PFSK-1 (cell line): ENCODE measurements around the gene DDT.
"Not testable (repeated sequence)": the region's sequence is repeated elsewhere in the genome, so short reads cannot be mapped to it uniquely, and the experiment has no call there.

Experiments used
- FOXP2 ChIP-seq: optimal IDR thresholded peaks from 2 replicates; pipeline ENCODE3; 2011; ENCODE audit warnings: borderline replicate concordance, control low read depth, inconsistent platforms; ENCODE audit not compliant: insufficient read depth; ENCODE audit errors: extremely low read length, extremely low read depth
- POLR2AphosphoS5 ChIP-seq: IDR thresholded peaks from 2 replicates; pipeline ENCODE4 v1.6.1; 2012; ENCODE audit warnings: low read depth, mild to moderate bottlenecking, control low read depth, low read length, moderate library complexity
- SIN3A ChIP-seq: IDR thresholded peaks from 2 replicates; pipeline ENCODE4 v1.6.1; 2012; ENCODE audit warnings: mild to moderate bottlenecking, low read length, moderate library complexity, borderline replicate concordance; ENCODE audit not compliant: insufficient read depth
- TAF1 ChIP-seq: IDR thresholded peaks from 2 replicates; pipeline ENCODE4 v1.6.1; 2012; ENCODE audit warnings: low read length, control low read depth, borderline replicate concordance; ENCODE audit not compliant: insufficient read depth
- TF ChIP-seq, protein P1 (sequence below), 2 experiments: IDR thresholded peaks; 2 replicates each; pipeline versions ENCODE4 v1.6.1 to v1.8.0; 2011 to 2012; ENCODE audit warnings: low read depth in 2 of 2, low read length in 2 of 2, control low read depth in 1 of 2, inconsistent platforms in 1 of 2, mild to moderate bottlenecking in 1 of 2, moderate library complexity in 1 of 2; ENCODE audit not compliant: insufficient read depth in 1 of 2

DDT gene

DNA sequence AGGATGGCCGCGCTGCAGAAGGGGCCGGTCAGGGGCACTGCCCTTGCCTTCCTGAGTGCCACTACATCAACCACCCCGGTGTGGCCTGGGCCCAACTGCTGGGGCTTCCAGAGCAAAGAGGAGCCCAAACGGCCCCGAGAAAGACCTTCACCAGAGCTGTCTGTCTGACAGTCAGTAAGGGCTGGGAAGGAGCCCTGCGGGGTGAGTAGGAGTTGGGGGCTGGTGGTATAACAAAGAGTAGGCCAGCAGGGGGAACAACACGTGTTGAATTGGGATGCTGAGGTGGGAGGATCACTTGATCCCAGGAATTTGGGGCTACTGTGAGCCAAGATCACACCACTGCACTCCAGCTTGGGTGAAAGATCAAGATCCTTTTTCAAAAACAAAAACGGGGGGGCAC lies 27.1 kb upstream of the DDT start:
- no peak for TF ChIP-seq FOXP2
- no peak for TF ChIP-seq POLR2AphosphoS5
- no peak for TF ChIP-seq SIN3A
- no peak for TF ChIP-seq TAF1
- TF ChIP-seq, protein P1, sequence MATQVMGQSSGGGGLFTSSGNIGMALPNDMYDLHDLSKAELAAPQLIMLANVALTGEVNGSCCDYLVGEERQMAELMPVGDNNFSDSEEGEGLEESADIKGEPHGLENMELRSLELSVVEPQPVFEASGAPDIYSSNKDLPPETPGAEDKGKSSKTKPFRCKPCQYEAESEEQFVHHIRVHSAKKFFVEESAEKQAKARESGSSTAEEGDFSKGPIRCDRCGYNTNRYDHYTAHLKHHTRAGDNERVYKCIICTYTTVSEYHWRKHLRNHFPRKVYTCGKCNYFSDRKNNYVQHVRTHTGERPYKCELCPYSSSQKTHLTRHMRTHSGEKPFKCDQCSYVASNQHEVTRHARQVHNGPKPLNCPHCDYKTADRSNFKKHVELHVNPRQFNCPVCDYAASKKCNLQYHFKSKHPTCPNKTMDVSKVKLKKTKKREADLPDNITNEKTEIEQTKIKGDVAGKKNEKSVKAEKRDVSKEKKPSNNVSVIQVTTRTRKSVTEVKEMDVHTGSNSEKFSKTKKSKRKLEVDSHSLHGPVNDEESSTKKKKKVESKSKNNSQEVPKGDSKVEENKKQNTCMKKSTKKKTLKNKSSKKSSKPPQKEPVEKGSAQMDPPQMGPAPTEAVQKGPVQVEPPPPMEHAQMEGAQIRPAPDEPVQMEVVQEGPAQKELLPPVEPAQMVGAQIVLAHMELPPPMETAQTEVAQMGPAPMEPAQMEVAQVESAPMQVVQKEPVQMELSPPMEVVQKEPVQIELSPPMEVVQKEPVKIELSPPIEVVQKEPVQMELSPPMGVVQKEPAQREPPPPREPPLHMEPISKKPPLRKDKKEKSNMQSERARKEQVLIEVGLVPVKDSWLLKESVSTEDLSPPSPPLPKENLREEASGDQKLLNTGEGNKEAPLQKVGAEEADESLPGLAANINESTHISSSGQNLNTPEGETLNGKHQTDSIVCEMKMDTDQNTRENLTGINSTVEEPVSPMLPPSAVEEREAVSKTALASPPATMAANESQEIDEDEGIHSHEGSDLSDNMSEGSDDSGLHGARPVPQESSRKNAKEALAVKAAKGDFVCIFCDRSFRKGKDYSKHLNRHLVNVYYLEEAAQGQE (IDR thresholded peaks at IDR 0.05; ENCODE audit: insufficient read depth in 1 of 2, low read depth in 2 of 2, low read length in 2 of 2) = no peak

DNA sequence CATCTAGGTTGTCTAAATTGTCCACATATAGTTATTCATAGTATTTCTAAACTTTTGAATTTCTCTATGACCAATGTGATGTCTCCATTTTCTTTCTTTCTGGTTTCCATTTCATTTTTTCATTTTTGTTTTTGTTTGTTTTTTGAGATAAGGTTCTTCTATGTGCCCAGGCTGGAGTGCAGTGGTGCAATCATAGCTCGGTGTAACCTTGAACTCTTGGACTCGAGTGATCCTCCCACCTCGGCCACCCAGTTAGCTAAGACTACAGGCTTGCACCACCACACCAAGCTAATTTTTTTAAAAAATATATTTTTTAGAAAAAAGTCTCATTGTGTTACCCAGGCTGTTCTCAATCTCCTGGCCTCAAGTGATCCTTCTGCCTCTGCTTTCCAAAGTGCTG lies 22.9 kb upstream of the DDT start:
- TF ChIP-seq POLR2AphosphoS5 = no peak
- TF ChIP-seq, protein P1 (IDR thresholded peaks at IDR 0.05; ENCODE audit: insufficient read depth in 1 of 2, low read depth in 2 of 2, low read length in 2 of 2) = no peak
- TF ChIP-seq FOXP2 = no peak
- TF ChIP-seq SIN3A = no peak
- no peak for TF ChIP-seq TAF1

DNA sequence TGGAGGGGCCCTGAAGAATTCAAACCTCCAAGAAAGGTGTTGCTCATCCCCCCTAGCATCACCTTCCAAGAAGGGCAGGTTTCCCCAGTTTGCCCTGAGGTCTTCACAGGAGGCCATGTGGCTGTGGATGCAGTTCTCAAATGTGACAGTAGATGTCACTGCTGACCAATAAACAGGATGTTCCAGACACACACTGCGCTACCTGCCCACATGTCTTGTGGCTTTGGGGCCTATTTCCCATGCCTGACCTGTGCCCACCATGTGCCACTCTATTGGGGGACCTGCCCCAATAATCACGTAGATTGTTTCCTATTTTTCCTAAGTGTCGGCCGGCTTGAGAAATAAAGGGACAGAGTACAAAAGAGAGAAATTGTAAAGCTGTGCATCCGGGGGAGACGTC lies 10.2 kb upstream of the DDT start:
- TF ChIP-seq POLR2AphosphoS5 = no peak
- TF ChIP-seq FOXP2 = no peak

DNA sequence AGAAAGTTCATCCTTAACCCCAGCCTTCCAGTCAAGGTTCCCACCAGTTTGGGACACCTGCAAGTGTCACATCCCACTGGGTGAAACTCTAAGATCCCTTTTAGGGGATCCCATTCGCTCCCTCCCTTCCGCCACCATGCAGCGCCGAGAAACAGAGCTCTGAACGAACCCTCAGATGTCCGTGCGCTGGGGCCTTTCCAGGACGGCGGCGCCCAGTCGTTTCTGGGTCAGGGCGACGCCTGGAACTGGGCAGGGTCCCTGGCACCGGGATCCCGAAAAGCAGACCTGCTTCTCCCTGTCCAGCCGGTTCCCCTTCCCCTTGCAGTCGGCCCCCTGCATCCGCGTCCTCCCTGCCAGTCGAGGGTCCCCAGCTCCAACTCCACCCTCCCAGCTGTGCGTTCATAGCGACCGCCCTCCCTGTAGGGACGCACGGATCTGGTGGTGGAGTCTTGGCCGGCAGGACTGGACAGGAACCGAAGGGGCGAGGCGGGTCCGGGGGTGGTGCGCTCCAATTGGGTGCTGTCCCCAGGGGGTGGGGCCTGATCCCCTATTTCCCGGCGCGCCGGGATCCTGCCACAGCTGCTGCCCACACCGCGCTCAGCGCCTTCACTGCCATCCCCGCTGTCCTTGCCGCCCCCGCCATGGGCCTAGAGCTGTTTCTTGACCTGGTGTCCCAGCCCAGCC lies 5.5 kb upstream of the DDT start, which contains the start of gene GSTT2:
TSS of gene GSTT2 (plus strand) at position 578 of the 684 bp plus-strand sequence.
- TF ChIP-seq, protein P1 (IDR thresholded peaks at IDR 0.05; ENCODE audit: insufficient read depth in 1 of 2, low read depth in 2 of 2, low read length in 2 of 2) = not testable (repeated sequence)
- not testable (repeated sequence) for TF ChIP-seq TAF1, FOXP2

DNA sequence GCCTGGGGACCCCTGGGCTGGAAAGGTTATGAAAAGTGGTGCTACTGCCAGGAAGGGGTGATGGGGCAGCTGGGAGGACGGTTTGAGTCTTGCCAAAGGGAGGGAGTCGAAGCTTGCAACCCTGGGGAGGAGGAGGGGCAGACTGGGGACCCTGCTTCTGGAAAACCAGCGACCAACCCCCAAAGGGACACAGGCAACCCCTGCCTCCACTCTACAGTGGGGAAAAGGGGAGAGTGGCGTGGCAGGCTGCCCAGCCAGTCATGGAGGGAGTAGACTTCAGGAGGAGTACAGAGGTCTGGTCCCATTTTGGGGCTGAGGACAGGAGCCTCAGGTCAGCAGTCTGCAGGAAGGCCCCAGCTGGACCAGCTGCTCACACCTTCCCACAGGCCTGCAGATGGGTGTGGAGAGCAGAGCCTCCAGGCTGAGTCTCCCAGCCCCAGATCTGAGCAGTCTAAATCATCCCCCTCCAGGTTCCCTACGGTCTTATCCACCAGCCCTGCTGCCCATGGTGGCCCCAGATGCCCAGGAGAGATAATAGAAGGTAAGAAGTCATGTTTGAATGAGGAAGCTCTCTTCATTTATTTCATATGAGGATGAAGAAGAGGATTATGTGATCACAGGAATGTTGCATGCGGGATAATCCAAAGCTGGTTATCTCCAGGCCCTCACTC lies 3.3 kb downstream of the DDT start:
- TF ChIP-seq, protein P1 (IDR thresholded peaks at IDR 0.05; ENCODE audit: insufficient read depth in 1 of 2, low read depth in 2 of 2, low read length in 2 of 2) = no peak
- TF ChIP-seq FOXP2 = no peak
- TF ChIP-seq TAF1 = no peak
- TF ChIP-seq SIN3A = no peak
- no peak; the same call in 1 of the 2 replicates for TF ChIP-seq POLR2AphosphoS5
